RWPE1 (cell line): Measurements from ENCODE around the gene ZGPAT.
A peak's percentile ranks its signal among the peaks of the same experiment; 100 is the strongest.
"Not testable (repeated sequence)": the region's sequence is repeated elsewhere in the genome, so short reads cannot be mapped to it uniquely, and the experiment has no call there.

Source experiments
- CTCF ChIA-PET: fragments of 350-600 bp; sonication (Branson Sonifier 250); formaldehyde crosslinking; extraction: SDS; loops from one replicate; lab custom pipeline; 2021; lab: Yijun Ruan, JAX
- POLR2A ChIA-PET: fragments of 400-600 bp; formaldehyde crosslinking; extraction: SDS; loops from one replicate; lab custom pipeline; 2020; ENCODE audit warnings: antibody characterized with exemption; ENCODE audit not compliant: low non-redundant PET; lab: Yijun Ruan, JAX
- DNase-seq: peaks from one replicate; pipeline ENCODE4 v3.0.0; 2012; ENCODE audit warnings: low spot score
- H3K27ac ChIP-seq: fragments of 450-650 bp; 2 replicates; pipeline ENCODE4 v1.5.1; 2017
- TF ChIP-seq, protein P1 (sequence below): fragments of 450-650 bp; conservative IDR thresholded peaks from 2 replicates; pipeline ENCODE4 v1.5.1; 2017; ENCODE audit warnings: low read depth, mild to moderate bottlenecking

Gene ZGPAT

DNA sequence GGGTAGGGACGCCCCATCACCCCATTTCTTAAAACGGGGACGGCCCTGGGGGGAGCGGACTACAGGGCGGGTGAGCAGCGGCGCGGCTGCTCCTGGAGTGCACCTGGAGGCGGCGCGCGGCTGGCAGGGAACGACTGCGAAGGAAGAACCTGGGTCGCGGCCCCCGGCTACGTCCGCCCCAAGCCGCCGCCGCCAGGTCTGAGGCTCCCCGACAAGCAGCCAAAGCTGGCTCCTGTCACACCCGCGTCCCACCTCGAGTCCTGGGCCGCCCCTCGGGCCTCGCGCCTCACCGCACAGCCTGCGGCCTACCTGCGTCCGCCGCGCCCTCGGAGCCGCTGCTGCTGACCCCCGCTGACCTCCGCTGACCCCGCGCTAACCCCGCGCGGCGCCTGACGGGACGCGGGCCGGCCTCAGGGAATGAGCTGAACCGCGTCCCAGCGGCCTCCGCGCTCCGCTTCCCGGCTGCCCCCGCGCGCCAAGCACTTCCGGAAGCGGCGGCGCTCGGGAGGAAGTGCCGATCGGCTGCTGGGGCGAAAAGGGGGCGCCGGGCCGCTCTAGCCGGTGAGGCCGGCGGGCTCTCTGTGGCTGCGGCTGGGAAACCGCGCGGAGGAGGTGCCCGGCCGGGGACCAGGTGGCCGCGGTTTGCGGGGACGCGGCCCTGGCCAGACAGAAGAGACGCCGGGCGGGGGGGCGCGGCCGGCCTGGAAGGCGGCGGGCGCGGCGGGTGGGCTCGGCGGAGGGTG, at the start of gene ZGPAT, which contains the start of gene ARFRP1:
Gene ZGPAT, plus strand, starts transcription at position 482 of the 743 bp plus-strand sequence. CDS start 542 bp downstream, outside the sequence.
Gene ARFRP1, minus strand, starts transcription at position 419 of the 743 bp plus-strand sequence. CDS start 885 bp downstream, outside the sequence.
- DNase-seq = peak; percentile 87
- ChIA-PET CTCF (interaction anchor here (0.6 to 2.7 kb wide), 7 partner anchors 14 to 267 kb away, joined by 3 to 8 read pairs (median 4); partner anchors contain the start of gene ABHD16B), POLR2A (interaction anchor here (0.6 to 1.7 kb wide), 6 partner anchors 11 to 249 kb away, joined by 3 to 7 read pairs (median 4); partner anchors contain the start of genes TNFRSF6B, TPD52L2 and UCKL1)
- peak within 1 kb of the TSS; percentile 97 for H3K27ac ChIP-seq
- TF ChIP-seq, protein P1, sequence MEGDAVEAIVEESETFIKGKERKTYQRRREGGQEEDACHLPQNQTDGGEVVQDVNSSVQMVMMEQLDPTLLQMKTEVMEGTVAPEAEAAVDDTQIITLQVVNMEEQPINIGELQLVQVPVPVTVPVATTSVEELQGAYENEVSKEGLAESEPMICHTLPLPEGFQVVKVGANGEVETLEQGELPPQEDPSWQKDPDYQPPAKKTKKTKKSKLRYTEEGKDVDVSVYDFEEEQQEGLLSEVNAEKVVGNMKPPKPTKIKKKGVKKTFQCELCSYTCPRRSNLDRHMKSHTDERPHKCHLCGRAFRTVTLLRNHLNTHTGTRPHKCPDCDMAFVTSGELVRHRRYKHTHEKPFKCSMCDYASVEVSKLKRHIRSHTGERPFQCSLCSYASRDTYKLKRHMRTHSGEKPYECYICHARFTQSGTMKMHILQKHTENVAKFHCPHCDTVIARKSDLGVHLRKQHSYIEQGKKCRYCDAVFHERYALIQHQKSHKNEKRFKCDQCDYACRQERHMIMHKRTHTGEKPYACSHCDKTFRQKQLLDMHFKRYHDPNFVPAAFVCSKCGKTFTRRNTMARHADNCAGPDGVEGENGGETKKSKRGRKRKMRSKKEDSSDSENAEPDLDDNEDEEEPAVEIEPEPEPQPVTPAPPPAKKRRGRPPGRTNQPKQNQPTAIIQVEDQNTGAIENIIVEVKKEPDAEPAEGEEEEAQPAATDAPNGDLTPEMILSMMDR = no peak

GRCh38 chr20:63658749-63659187, 49.1 kb upstream of the ZGPAT start:
- TF ChIP-seq, protein P1 = no peak
- POLR2A ChIA-PET = interaction anchor here (0.6 to 1.2 kb wide), 6 partner anchors 13 to 85 kb away, joined by 3 to 7 read pairs (median 3); partner anchors contain the start of genes GMEB2 and HELZ2
- peak; percentile 53 for DNase-seq
- CTCF ChIA-PET = interaction anchor here (0.5 to 1.7 kb wide), 4 partner anchors 16 to 394 kb away, joined by 3 to 8 read pairs (median 4); partner anchors contain the start of gene PTK6
- H3K27ac ChIP-seq = peak overlapping the region; percentile 89

GRCh38 chr20:63659370-63659769, 48.5 kb upstream of the ZGPAT start:
- ChIA-PET CTCF (no interaction called here), POLR2A (interaction anchor here (1.0 kb wide), 1 partner anchor 12 kb away, joined by 3 read pairs; no protein-coding TSS in a partner anchor)
- DNase-seq = peak; percentile 68
- TF ChIP-seq, protein P1 = no peak
- H3K27ac ChIP-seq = peak overlapping the region; percentile 89

DNA sequence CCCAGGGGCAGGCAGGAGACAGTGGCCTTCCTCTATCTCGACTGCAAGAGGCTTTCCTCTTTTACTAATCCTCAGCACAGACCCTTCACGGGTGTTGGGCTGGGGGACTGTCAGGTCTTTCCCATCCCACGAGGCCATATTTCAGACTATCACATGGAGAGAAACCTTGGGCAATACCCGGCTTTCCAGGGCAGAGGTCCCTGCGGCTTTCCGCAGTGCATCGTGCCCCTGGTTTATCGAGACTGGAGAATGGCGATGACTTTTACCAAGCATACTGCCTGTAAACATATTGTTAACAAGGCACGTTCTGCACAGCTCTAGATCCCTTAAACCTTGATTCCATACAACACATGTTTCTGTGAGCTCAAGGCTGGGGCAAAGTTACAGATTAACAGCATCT, 47.7 kb upstream of the ZGPAT start:
- DNase-seq, CTCF ChIA-PET, POLR2A ChIA-PET, H3K27ac ChIP-seq: not testable (repeated sequence)

DNA sequence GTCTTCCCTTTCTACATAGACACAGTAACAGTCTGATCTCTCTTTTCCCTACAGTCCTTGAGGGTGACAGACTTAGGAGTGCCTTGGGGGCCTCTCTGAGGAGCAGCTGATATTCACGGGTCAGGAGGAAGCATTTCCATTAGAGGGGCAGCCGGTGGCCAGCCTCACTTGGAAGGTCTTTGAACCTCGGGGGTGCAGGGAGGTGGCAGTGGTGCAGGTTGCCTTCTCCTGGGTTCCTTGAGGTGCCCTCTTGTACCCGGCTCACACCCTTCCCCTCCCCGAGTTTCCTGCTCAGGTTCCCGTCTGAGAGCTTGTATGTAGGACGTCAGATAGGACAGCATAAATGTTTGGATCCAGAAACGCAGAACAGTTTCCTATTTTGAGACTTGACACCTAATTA, 47.2 kb upstream of the ZGPAT start:
- ChIA-PET CTCF (interaction anchor here (0.6 kb wide), 1 partner anchor 14 kb away, joined by 3 read pairs; no protein-coding TSS in a partner anchor), POLR2A (interaction anchor here (0.6 to 1.1 kb wide), 2 partner anchors 19 to 123 kb away, joined by 3 read pairs; no protein-coding TSS in a partner anchor)
- no peak overlapping the region for H3K27ac ChIP-seq
- TF ChIP-seq, protein P1 = no peak
- no peak for DNase-seq

DNA sequence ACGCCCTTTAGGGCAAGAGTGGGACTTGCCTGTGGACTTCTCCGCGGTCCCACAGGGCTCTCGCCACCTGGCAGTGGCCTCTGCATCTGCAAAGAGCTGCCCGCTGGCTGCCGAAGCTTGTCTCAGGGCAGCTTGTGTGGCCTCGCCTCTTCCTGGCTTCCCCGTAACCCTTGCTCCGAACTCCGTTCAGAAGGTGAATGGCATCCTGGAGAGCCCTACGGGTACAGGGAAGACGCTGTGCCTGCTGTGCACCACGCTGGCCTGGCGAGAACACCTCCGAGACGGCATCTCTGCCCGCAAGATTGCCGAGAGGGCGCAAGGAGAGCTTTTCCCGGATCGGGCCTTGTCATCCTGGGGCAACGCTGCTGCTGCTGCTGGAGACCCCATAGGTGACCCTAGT, 46.7 kb upstream of the ZGPAT start:
- H3K27ac ChIP-seq = 0 out of 2 replicates have a peak overlapping the region, but pooled peaks have one; percentile 0
- ChIA-PET CTCF (interaction anchor here (0.6 to 1.0 kb wide), 3 partner anchors 14 to 123 kb away, joined by 3 to 6 read pairs (median 3); partner anchors contain the start of gene PTK6), POLR2A (interaction anchor here (0.6 to 1.1 kb wide), 3 partner anchors 19 to 123 kb away, joined by 3 read pairs; no protein-coding TSS in a partner anchor)
- DNase-seq = no peak
- TF ChIP-seq, protein P1 = no peak
